ENCODE measurements around the gene ADIRF. TPM values are rescaled to one million over a fixed set of nuclear protein-coding genes. Genes with fewer than 3 reads are reported as not detected.

ADIRF gene
- total RNA-seq, 1 donor from 2014 or later = not detected

DNA sequence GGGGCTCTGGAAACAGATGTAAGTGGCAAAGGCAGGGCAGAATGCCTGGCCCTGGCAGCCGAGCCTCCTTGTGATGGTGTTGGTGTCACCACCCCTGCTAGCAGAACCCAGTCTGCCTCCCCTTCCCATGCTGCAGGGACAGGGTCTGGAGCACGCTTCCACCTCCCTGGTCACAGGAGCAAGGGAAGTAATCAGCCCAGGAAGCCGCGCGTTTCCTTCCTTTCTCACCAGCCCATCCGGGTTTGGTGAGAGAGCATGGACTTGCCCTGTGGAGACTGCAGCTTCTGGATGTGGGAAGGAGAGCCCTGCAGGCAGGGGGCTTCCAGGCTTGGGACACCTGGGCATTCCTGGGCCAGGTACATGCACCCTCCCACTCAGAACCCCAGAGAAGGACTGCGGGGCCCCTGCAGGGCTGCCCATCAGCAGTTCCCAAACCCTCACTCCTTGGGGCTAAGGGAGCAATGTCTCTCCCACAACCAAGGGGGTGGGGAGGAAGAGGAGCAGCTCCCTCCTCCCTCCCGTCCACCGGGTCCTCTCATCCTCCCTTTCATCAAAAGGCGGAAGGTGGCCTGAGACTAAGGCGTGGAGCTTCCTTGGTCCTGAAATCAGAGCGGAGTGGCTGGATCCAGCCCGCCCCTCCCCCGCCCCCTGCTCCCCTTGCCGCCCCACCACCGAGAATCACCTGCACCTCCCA, 12.6 kb upstream of the ADIRF start:
- peak overlapping the region; percentile 15 for H3K4me3 Mint-ChIP-seq
- peaks cover 12% of the 10 kb centered on the region for H3K36me3 Mint-ChIP-seq (ENCODE audit: low read depth)
- H3K4me1 Mint-ChIP-seq = peaks cover 43% of the 10 kb centered on the region
- no peaks in the 10 kb centered on the region for H3K27me3 Mint-ChIP-seq (ENCODE audit: low read depth)
- H3K27ac Mint-ChIP-seq (ENCODE audit: unreplicated experiment) = peak overlapping the region; percentile 84
- H3K9me3 Mint-ChIP-seq = peaks cover 14% of the 10 kb centered on the region
- DNase-seq (ENCODE audit: low read depth, low spot score) = no peak
- TF ChIP-seq, protein P1, sequence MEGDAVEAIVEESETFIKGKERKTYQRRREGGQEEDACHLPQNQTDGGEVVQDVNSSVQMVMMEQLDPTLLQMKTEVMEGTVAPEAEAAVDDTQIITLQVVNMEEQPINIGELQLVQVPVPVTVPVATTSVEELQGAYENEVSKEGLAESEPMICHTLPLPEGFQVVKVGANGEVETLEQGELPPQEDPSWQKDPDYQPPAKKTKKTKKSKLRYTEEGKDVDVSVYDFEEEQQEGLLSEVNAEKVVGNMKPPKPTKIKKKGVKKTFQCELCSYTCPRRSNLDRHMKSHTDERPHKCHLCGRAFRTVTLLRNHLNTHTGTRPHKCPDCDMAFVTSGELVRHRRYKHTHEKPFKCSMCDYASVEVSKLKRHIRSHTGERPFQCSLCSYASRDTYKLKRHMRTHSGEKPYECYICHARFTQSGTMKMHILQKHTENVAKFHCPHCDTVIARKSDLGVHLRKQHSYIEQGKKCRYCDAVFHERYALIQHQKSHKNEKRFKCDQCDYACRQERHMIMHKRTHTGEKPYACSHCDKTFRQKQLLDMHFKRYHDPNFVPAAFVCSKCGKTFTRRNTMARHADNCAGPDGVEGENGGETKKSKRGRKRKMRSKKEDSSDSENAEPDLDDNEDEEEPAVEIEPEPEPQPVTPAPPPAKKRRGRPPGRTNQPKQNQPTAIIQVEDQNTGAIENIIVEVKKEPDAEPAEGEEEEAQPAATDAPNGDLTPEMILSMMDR (conservative IDR thresholded peaks at IDR 0.05) = no peak

DNA sequence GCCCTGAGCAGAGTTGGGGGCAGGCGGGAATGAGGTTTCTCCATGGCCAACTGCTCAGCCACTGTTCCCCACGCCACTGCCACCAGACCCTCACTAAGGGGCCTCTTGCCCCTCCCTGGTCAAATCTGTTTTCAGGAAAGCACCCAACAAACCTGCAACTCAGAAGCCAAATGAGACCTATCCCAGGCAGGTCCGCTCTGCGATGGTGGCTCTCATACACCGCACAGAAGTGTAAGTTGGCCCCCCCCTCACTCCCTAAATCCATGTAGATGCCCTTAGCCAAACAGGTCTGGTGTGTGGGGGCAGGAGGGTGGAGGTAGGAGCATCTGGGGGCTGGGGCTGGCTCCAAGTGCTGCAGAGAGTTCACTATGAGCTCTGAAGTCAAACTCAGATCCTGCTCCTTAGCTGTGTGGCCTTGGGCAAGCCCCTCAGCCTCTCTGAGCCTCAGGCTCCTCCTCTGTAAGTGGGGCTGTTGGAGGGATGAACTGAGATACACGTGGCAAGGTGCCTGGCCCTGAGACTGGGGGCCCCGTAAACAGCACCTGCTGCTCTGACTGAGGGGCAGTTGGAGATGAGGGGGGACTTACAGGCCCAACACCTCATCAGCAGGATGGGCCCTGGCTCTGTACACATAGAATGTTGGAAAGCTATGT, 12.0 kb upstream of the ADIRF start:
- H3K4me1 Mint-ChIP-seq = peaks cover 44% of the 10 kb centered on the region
- peaks cover 14% of the 10 kb centered on the region for H3K9me3 Mint-ChIP-seq
- peak overlapping the region; percentile 84 for H3K27ac Mint-ChIP-seq (ENCODE audit: unreplicated experiment)
- peaks cover 12% of the 10 kb centered on the region for H3K36me3 Mint-ChIP-seq (ENCODE audit: low read depth)
- H3K27me3 Mint-ChIP-seq (ENCODE audit: low read depth) = no peaks in the 10 kb centered on the region
- DNase-seq (ENCODE audit: low read depth, low spot score) = no peak
- H3K4me3 Mint-ChIP-seq = no peak overlapping the region
- TF ChIP-seq, protein P1 (conservative IDR thresholded peaks at IDR 0.05) = no peak

DNA sequence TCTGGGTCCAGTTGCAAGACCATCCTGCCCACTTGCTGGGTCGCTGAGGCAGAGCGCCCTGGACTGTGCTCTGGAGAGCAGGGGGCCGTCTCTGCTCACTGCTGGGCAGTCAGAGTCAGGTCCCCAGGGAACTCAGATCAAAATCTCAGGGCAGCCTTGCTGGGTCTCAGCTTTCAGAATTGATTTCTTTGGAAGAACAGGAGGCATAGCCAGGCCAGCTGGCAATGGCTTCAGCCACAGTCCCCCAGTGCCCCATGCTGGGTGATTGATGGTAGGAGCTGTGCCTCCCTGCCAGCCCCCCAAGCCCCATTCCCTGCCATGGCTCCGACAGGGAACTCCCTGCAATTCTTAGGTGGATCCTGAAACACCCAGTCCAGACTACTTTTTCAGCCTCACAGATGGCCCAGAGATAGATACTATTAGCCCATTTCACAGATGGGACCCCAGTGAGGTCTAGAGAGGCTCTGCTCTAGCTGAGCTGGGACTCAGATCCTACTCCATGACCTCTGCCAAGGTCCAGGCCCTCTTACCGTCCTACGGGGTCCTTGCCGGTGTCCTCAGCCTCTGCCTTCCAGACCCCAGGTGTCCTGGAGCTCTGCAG, 11.3 kb upstream of the ADIRF start:
- TF ChIP-seq, protein P1 (conservative IDR thresholded peaks at IDR 0.05) = no peak
- DNase-seq (ENCODE audit: low read depth, low spot score) = no peak
- Mint-ChIP-seq H3K4me3 (no peak overlapping the region), H3K9me3 (peaks cover 13% of the 10 kb centered on the region), H3K27ac (ENCODE audit: unreplicated experiment) (no peak overlapping the region), H3K4me1 (peaks cover 44% of the 10 kb centered on the region), H3K27me3 (ENCODE audit: low read depth) (no peaks in the 10 kb centered on the region), H3K36me3 (ENCODE audit: low read depth) (peaks cover 10% of the 10 kb centered on the region)

DNA sequence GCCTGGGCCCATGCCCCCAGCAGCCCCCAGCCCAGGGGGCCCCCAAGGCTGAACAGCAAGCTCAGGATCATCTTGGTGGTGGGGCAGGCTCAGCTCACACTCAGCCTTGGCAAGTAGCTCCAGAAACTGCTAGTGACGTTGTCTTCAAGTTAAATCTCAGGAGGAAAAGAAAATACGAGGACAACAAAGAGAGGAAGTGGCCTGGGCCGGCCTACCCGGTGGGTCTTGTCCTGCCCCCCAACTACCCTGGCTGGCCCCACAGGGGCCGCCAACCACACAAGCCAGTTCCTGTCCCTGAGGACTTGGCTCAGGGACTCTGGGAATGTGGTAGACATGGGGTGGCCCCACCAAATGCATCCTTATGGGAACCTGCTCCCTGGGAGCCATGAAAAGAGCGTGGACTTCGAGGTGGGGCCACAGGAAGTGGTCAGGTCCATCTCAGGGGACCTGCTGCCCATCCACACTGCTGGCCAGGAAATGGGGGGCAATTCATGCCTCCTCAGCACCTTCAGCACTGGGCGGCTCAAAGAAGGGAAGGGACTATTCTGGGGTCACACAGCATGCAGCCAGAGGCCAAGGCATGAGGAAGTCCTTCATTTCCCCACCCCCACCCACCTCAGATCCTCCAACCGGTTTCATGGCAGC, 10.7 kb upstream of the ADIRF start, which contains the start of gene MMRN2:
MMRN2 (minus strand) TSS at position 145 of the 645 bp plus-strand sequence; CDS start at position 71, 74 bp downstream.
- Mint-ChIP-seq H3K4me1 (peaks cover 44% of the 10 kb centered on the region), H3K27ac (ENCODE audit: unreplicated experiment) (no peak within 1 kb of the TSS), H3K4me3 (no peak within 1 kb of the TSS), H3K27me3 (ENCODE audit: low read depth) (no peaks in the 10 kb centered on the region), H3K36me3 (ENCODE audit: low read depth) (peaks cover 4% of the 10 kb centered on the region), H3K9me3 (peaks cover 8% of the 10 kb centered on the region)
- TF ChIP-seq, protein P1 (conservative IDR thresholded peaks at IDR 0.05) = no peak
- DNase-seq (ENCODE audit: low read depth, low spot score) = no peak

DNA sequence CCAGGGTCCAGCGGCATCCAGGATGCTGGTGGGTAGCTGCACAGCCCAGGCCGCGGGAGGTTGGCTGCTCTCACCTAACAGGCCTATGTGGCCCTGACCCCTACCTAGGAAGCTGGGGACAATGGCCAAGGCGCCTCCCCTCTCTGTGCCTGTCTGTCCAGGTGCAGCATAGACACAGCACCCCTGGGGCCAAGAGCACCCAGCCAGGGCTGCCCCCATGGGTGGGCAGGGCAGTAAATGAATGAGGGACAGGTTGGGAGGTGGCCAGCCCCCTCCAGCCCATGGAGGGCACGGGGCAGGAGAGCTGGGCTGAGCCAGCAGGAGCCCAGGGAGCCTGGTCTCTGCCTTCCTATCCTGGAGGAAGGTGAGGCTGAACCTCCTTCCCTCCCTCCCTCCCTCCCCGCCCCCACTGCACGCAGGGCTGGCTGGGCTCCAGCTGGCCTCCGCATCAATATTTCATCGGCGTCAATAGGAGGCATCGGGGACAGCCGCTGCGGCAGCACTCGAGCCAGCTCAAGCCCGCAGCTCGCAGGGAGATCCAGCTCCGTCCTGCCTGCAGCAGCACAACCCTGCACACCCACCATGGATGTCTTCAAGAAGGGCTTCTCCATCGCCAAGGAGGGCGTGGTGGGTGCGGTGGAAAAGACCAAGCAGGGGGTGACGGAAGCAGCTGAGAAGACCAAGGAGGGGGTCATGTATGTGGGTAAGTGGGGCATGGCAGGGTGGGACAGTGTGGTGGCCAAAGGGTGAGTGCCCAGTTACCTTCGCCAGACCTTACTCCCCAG, 10.0 kb upstream of the ADIRF start, which contains the start of gene SNCG:
SNCG (plus strand) TSS at position 484 of the 785 bp plus-strand sequence; CDS start at position 583, 99 bp downstream.
- H3K36me3 Mint-ChIP-seq (ENCODE audit: low read depth) = peaks cover 3% of the 10 kb centered on the region
- TF ChIP-seq, protein P1 (conservative IDR thresholded peaks at IDR 0.05) = no peak
- H3K27me3 Mint-ChIP-seq (ENCODE audit: low read depth) = no peaks in the 10 kb centered on the region
- H3K4me1 Mint-ChIP-seq = peaks cover 40% of the 10 kb centered on the region
- no peak for DNase-seq (ENCODE audit: low read depth, low spot score)
- peaks cover 3% of the 10 kb centered on the region for H3K9me3 Mint-ChIP-seq
- H3K27ac Mint-ChIP-seq (ENCODE audit: unreplicated experiment) = peak within 1 kb of the TSS; percentile 19
- H3K4me3 Mint-ChIP-seq = peak within 1 kb of the TSS; percentile 19
